Hematopoietic multipotent progenitor cell treated with erythropoietin and hydrocortisone succinate and interleukin-3 and kit ligand, for 15 days (in vitro differentiated cells): Measurements from ENCODE around the gene PTPN14.
"Not testable (repeated sequence)": the region's sequence is repeated elsewhere in the genome, so short reads cannot be mapped to it uniquely, and the experiment has no call there.

ENCODE experiments used
- DNase-seq: peaks from one replicate; pipeline ENCODE4 v3.0.0-alpha.2; 2015; ENCODE audit warnings: low spot score

PTPN14 gene

DNA sequence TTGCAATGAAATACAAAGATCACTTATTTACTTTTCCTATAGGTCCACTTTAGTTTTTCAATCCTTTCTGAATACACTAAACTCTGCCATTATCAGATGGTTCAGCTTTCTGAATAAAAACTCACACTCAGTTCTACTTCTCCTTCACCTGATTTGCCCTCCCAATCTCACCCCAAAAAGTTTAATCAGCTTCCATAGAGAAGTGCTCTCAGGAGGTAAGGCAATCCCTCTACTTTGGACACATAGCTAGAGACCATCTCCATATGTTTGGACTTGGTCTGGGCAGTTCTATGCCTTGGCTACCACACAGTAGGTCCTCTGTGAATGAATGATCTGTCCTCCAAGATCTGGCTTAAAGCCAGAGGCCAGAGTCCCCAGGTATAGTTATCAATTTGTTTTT is 40.9 kb downstream of the PTPN14 start:
- DNase-seq = no peak

DNA sequence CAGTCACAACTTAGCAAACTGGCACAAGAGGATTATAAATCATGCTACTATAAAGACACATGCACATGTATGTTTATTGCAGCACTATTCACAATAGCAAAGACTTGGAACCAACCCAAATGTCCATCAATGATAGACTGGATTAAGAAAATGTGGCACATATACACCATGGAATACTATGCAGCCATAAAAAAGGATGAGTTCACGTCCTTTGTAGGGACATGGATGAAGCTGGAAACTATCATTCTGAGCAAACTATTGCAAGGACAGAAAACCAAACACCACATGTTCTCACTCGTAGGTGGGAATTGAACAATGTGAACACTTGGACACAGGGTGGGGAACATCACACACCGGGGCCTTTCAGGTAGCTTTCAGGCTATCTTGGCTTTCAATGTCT is 41.8 kb downstream of the PTPN14 start:
- DNase-seq = not testable (repeated sequence)

DNA sequence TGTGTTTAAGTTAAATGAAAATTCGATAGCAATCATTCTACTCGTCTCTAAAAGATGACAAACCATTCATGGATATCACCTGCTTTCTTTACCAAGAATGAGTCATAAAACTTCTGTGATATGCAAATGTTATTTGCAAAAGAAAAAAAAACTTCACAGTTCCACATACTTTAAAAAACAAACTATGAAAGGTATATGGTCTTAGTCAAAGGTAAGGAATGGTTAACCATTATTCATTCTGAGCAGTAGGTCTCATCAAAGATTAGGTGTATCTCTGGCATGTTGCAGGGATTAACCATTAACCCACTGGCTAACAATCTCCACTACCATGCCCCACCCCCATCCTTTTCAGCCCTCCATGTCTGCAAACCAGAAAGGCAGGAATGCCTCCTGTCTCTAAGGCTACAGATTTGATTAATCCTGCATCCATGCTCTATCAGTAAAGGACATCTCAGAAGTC is 44.4 kb downstream of the PTPN14 start:
- DNase-seq = no peak

GRCh38 chr1:214505134-214505533 is 46.3 kb downstream of the PTPN14 start:
- no peak for DNase-seq

DNA sequence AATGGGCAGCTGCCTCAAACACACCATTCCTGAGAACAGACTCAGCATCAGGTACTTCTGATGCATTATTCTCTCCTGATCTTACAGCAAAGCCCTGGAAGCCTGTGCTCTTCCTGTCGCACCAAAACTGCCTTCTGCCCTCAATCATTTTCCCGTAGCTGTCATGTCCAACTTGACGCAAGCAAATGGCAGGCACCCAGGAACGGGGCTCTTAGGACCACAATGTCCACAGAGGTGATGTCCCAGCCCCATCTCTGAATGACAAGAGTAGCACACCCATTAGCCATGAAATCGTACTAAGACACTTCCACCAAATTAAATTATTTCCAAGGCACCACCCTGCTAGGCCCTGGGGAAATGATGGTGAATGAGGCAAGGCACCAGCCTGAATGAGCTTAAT is 47.1 kb downstream of the PTPN14 start:
- DNase-seq = no peak

DNA sequence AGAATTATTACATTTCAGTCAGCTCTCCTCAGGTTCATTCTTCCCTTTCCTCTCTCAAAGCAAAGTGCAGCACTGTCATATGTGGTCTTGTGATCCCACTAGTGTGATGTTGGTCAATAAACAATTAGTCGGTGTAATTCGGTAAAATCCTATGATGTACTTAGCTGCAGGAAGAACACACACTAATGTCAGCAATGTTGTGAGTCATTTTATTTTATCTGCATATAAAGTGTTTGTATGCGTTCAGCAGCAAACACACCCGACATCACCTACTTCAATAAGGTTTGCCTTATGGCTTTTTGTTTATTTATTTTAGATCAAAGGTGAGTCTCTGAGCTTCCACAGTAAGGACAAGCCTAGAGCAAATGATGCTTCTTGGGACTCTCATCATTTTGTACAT is 47.8 kb downstream of the PTPN14 start:
- DNase-seq = no peak

- DNase-seq = no peak
Measured at GRCh38 chr1:214500340-214501055, 50.9 kb downstream of the PTPN14 start.

DNA sequence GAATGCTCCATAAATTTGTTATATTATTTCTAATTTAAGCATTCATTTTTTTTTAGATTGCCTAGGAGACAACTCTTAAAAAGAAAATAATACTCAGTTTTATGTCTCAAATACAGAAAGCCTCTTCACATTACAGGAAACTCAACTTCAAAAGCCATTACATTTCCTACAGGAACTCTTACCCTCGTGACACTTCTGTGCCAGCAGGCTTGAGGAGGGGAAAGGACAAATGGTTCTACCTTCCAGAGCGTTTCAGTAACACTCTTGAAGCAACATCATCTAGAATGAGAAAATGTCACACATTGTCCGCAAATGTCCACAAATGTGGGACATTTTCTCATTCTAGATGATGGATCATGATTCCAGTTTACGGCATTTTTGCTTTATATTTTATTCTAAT is 51.7 kb downstream of the PTPN14 start:
- no peak for DNase-seq

DNA sequence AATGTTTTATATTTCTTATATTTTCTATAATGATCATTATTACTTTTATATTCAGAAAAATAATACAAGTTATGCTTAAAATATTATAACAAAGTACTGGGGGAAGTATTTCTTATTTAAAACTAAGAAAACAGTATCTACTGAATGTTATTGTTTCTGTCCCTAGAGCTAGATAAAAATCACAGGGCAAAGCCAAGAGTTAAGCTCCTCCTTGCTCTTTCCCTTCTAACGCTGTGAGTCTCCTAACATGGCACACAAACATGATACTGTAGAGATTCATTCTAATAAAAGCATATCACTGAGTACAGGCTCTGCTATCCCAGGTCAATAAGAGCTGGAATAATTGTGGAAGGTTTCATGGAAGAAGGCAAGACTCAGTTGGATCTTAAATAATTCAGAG is 53.4 kb downstream of the PTPN14 start:
- DNase-seq = no peak

- no peak for DNase-seq
Measured at GRCh38 chr1:214496126-214496525, 55.3 kb downstream of the PTPN14 start.

- no peak for DNase-seq
Measured at GRCh38 chr1:214494706-214495105, 56.7 kb downstream of the PTPN14 start.

DNA sequence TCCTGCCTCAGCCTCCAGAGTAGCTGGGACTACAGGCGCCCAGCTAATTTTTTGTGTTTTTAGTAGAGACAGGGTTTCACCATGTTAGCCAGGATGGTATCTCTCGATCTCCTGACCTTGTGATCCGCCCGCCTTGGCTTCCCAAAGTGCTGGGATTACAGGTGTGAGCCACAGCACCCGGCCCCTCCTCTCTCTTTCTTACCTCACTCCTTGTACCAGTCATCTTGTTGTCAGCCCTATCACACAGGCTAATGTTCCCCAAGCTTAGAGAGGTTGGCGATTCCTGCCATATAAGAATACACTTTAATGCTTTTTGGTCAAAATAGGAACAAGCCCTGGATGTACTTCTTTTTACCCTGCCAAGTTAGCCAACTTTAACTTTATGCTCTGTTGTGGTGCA is 57.2 kb downstream of the PTPN14 start:
- not testable (repeated sequence) for DNase-seq

GRCh38 chr1:214493126-214493796 is 58.1 kb downstream of the PTPN14 start:
- DNase-seq = no peak

GRCh38 chr1:214492401-214493075 is 58.9 kb downstream of the PTPN14 start:
- DNase-seq = no peak

GRCh38 chr1:214491468-214492146 is 59.8 kb downstream of the PTPN14 start:
- DNase-seq = no peak

DNA sequence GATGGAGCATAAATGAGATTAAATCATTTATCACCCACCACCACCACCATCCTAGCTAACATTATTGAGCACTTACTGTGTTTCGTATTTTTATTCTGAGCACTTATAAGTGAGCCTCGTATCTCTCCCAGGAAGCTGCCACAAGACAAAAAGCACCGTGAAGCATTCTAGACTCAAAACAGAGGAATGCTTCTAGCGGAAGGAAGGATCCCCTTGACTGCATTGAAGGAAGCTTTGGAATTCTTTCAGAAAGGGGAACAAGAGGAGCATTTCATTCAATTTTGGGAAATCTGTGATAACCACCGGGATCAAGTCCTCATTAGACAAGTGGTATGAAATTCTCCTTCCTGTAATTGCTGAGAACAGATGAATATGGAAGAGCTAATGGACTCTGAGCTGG is 66.3 kb downstream of the PTPN14 start:
- DNase-seq = no peak

GRCh38 chr1:214483180-214483579 is 68.2 kb downstream of the PTPN14 start:
- DNase-seq = not testable (repeated sequence)

GRCh38 chr1:214481983-214482634 is 69.3 kb downstream of the PTPN14 start:
- not testable (repeated sequence) for DNase-seq

DNA sequence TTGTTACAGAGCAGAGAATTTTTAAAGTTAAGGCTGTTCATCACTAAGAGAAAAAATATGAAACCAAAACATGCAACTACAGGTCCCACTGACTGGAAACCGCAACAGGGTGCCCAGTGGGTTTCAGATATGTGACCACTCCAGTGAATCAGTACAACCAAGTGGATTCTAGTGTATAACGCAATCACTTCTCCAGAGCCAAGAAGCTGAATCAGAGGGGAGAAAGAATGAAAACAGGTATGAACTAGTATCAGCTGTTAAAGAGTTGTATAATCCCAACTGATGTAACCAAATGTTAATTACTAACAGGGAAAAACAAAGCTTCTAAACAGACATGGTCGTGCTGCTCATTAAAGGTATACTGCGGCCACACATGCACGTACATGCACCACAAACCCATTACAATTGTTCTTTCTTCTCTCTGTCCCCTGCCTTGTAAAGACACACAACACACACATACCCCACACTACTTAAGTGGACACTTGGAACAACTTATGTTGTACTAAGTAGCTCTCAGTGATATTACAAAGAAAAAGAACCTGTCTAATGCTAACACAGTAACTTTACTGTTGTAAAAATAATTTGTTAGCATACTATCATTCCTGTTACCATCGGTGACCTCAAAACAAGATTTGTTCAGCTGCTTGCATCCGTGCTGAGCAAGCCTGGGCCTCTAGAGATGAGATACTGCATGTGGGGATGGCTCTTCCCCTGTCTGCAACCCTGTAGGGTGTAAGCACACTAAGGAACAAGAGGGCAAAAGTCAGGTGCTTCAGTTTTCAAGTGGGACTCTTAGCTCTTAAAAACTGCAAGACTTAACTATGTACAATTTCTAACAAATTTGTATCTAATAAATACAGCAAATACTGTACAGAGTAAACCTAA is 74.2 kb downstream of the PTPN14 start:
- DNase-seq = no peak

DNA sequence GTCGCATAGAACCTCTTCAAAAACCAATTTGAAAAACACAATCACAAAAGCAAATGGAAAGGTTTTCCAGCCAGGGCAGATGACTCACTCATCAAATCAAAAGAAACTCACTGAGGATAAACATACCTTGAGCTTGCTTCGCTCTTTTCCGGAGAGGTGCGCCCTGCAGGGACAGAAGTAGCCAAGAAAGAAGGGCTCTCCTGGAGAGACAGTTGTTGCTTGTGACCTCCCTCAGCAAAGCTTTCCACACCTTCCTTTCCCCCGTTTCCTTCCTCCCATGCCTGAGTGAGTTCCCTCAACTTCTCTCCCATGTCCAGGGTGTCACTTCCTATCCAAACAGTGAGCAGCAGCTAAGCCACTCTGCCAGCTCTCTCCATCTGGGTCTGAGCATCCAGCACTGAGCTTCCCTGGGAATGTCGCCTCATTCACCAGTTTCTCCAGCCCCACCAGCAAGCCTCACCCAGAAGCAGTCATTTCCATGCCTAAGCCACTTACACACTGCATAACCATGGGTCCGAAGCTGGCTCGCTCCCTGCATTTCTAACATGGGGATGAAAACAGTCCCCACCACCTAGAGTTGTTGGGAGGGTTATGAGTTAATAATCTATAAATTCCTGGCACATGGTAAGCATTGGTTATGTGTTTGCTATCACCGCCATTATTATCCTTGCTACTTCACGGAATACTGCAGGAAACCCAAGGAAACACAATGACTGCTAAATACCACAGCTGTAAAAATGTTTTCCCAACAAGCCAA is 75.0 kb downstream of the PTPN14 start:
- DNase-seq = no peak
